BLaER1 treated with 17β-estradiol and CSF1 and Interleukin-3, amounts not matched to agents 10 nM and 100 nM (cell line): Measurements from ENCODE around the gene DIS3L2.

Experiments used
- H3K27ac ChIP-seq, 11 experiments: shearing (Covaris generic); formaldehyde crosslinking; 2 replicates each; pipeline ENCODE4 v1.8.1; 2022
- H3K27me3 ChIP-seq, 11 experiments: shearing (Covaris generic); formaldehyde crosslinking; 2 replicates each; pipeline ENCODE4 v1.8.1; 2022
- H3K36me3 ChIP-seq, 11 experiments: shearing (Covaris generic); formaldehyde crosslinking; 2 replicates each; pipeline ENCODE4 v1.8.1; 2022
- H3K4me1 ChIP-seq, 10 experiments: shearing (Covaris generic); formaldehyde crosslinking; 2 replicates each; pipeline ENCODE4 v1.8.1; 2022
- H3K4me2 ChIP-seq, 11 experiments: shearing (Covaris generic); formaldehyde crosslinking; 2 replicates each; pipeline ENCODE4 v1.8.1; 2022
- H3K4me3 ChIP-seq, 10 experiments: shearing (Covaris generic); formaldehyde crosslinking; 2 replicates each; pipeline ENCODE4 v1.8.1; 2022
- H3K9ac ChIP-seq, 11 experiments: shearing (Covaris generic); formaldehyde crosslinking; 2 replicates each; pipeline ENCODE4 v1.8.1; 2022
- H3K9me3 ChIP-seq, 11 experiments: shearing (Covaris generic); formaldehyde crosslinking; replicated peaks in 1 of 11; 2 replicates each; pipeline ENCODE4 v1.8.1; 2022
- H4K20me1 ChIP-seq, 11 experiments: shearing (Covaris generic); formaldehyde crosslinking; 2 replicates each; pipeline ENCODE4 v1.8.1; 2022
- Cebpa-rat ChIP-seq, 11 experiments: shearing (Covaris generic); IDR thresholded peaks; 2 replicates each; pipeline ENCODE4 v1.8.1; 2022

The DIS3L2 gene

GRCh38 chr2:232129483-232129882 lies 168.0 kb downstream of the DIS3L2 start:
- no peaks in the 10 kb centered on the region for H4K20me1 ChIP-seq
- H3K4me2 ChIP-seq: peak overlapping the region in 5 of 11 experiments; percentile 14 to 40 (median 17); a peak in 7 of 22 replicates
- H3K36me3 ChIP-seq: peaks cover 34 to 52% (median 45%) of the 10 kb centered on the region in 11 experiments
- no peak for TF ChIP-seq Cebpa-rat (IDR thresholded peaks at IDR 0.05)
- H3K27ac ChIP-seq: no peak overlapping the region
- H3K4me1 ChIP-seq: peaks cover 0 to 13% (median 4%) of the 10 kb centered on the region in 10 experiments; a peak in 8 of 20 replicates
- peaks cover 0 to 6% (median 0%) of the 10 kb centered on the region in 11 experiments; a peak in 5 of 22 replicates for H3K9me3 ChIP-seq
- H3K27me3 ChIP-seq: no peaks in the 10 kb centered on the region
- H3K9ac ChIP-seq: no peak overlapping the region
- H3K4me3 ChIP-seq: no peak overlapping the region

DNA sequence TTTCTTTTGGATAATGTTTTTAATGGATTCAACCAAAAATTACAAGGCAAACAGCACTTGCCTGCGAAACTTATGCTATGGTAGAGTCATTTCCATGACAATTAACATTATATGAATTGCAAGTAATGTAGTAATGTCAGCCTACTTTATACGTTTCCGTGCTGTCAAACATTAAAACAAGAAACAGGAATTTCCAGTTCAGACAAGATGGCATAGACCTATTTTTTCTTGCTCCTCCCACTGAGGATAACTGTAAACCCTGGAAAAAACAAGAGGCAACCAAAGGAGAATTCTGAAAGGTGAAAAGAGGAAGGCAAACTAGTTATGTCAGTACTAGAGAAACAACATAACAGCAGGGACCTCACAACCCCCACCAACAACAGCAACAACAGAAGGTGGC lies 170.7 kb downstream of the DIS3L2 start:
- Histone ChIP-seq H3K36me3 (peaks cover 34 to 57% (median 42%) of the 10 kb centered on the region in 11 experiments), H3K27ac (no peak overlapping the region)

GRCh38 chr2:232133078-232133477 lies 171.6 kb downstream of the DIS3L2 start:
- peaks cover 0 to 6% (median 0%) of the 10 kb centered on the region in 11 experiments; a peak in 1 of 22 replicates for H3K9me3 ChIP-seq
- H3K4me3 ChIP-seq: no peak overlapping the region

More for the DNA sequence above, 170.7 kb downstream of the DIS3L2 start:
- Histone ChIP-seq H3K4me2 (no peak overlapping the region), H3K27me3 (no peaks in the 10 kb centered on the region), H3K4me1 (peaks cover 12 to 40% (median 25%) of the 10 kb centered on the region in 10 experiments), H3K9ac (no peak overlapping the region), H3K4me3 (no peak overlapping the region), H3K9me3 (peaks cover 0 to 6% (median 0%) of the 10 kb centered on the region in 11 experiments; a peak in 1 of 22 replicates), H4K20me1 (no peaks in the 10 kb centered on the region)
- TF ChIP-seq Cebpa-rat (IDR thresholded peaks at IDR 0.05): no peak

DNA sequence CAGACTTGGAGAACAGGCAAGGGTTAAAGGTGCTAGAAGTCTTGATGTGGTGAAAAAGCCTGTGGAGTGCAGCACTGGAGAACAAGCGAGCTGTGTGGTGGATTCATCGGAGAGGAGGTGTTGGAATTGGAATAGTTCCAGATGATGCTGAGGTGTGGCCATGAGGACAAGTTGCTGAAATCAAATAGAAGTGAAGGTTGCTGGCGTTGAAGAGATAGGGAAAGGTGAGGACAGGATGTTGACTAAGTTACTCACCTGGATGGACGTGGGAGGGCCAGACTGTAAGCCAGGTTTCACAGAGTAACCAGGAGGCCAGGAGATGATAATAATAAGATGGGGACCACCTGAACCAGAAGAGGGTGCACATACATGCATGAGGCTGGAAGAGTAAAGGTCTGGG lies 173.4 kb downstream of the DIS3L2 start:
- Histone ChIP-seq H3K27ac (no peak overlapping the region), H3K4me3 (no peak overlapping the region)

More at GRCh38 chr2:232133078-232133477, 171.6 kb downstream of the DIS3L2 start:
- no peaks in the 10 kb centered on the region for H4K20me1 ChIP-seq
- no peak overlapping the region for H3K4me2 ChIP-seq
- no peak overlapping the region for H3K27ac ChIP-seq
- TF ChIP-seq Cebpa-rat (IDR thresholded peaks at IDR 0.05): no peak
- no peaks in the 10 kb centered on the region for H3K27me3 ChIP-seq
- H3K9ac ChIP-seq: no peak overlapping the region
- peaks cover 21 to 49% (median 34%) of the 10 kb centered on the region in 10 experiments for H3K4me1 ChIP-seq
- H3K36me3 ChIP-seq: peaks cover 31 to 57% (median 40%) of the 10 kb centered on the region in 11 experiments

GRCh38 chr2:232137356-232138147 lies 176.0 kb downstream of the DIS3L2 start:
- H3K27me3 ChIP-seq: no peaks in the 10 kb centered on the region
- peaks cover 7 to 21% (median 10%) of the 10 kb centered on the region in 11 experiments for H3K36me3 ChIP-seq
- H3K9me3 ChIP-seq: peaks cover 0 to 6% (median 0%) of the 10 kb centered on the region in 11 experiments; a peak in 1 of 22 replicates
- peak overlapping the region in 6 of 11 experiments; percentile 27 to 57 (median 44); a peak in 9 of 22 replicates for H3K9ac ChIP-seq
- no peak overlapping the region for H3K4me3 ChIP-seq
- H3K4me2 ChIP-seq: peak overlapping the region; percentile 53 to 90 (median 75)
- TF ChIP-seq Cebpa-rat (IDR thresholded peaks at IDR 0.05): peak in 2 of 11 experiments; percentile 42 to 56; a peak in 2 of 22 replicates
- peak overlapping the region in 10 of 11 experiments; percentile 27 to 85 (median 68); a peak in 20 of 22 replicates for H3K27ac ChIP-seq
- no peaks in the 10 kb centered on the region for H4K20me1 ChIP-seq
- H3K4me1 ChIP-seq: peaks cover 47 to 75% (median 67%) of the 10 kb centered on the region in 10 experiments

More for the DNA sequence above, 173.4 kb downstream of the DIS3L2 start:
- H3K4me1 ChIP-seq: peaks cover 40 to 63% (median 52%) of the 10 kb centered on the region in 10 experiments
- H3K36me3 ChIP-seq: peaks cover 30 to 44% (median 34%) of the 10 kb centered on the region in 11 experiments
- H3K4me2 ChIP-seq: peak overlapping the region in 6 of 11 experiments; percentile 41 to 87 (median 70); a peak in 11 of 22 replicates
- TF ChIP-seq Cebpa-rat (IDR thresholded peaks at IDR 0.05): no peak
- no peak overlapping the region for H3K9ac ChIP-seq
- H3K27me3 ChIP-seq: no peaks in the 10 kb centered on the region
- no peaks in the 10 kb centered on the region for H4K20me1 ChIP-seq
- peaks cover 0 to 6% (median 0%) of the 10 kb centered on the region in 11 experiments; a peak in 1 of 22 replicates for H3K9me3 ChIP-seq

- Histone ChIP-seq H3K27ac (peak overlapping the region in 9 of 11 experiments; percentile 5 to 85 (median 72); a peak in 18 of 22 replicates), H3K9me3 (no peaks in the 10 kb centered on the region), H3K4me1 (peaks cover 47 to 73% (median 67%) of the 10 kb centered on the region in 10 experiments), H3K27me3 (no peaks in the 10 kb centered on the region), H4K20me1 (no peaks in the 10 kb centered on the region), H3K36me3 (peaks cover 0 to 13% (median 1%) of the 10 kb centered on the region in 11 experiments; a peak in 9 of 22 replicates), H3K4me3 (no peak overlapping the region), H3K9ac (peak overlapping the region in 4 of 11 experiments; percentile 5 to 43 (median 14); a peak in 6 of 22 replicates), H3K4me2 (peak overlapping the region; percentile 55 to 90 (median 85))
- no peak for TF ChIP-seq Cebpa-rat (IDR thresholded peaks at IDR 0.05)
Observed at GRCh38 chr2:232138441-232138840, 176.9 kb downstream of the DIS3L2 start.

GRCh38 chr2:232139171-232139594 lies 177.7 kb downstream of the DIS3L2 start:
- H3K27ac ChIP-seq: peak overlapping the region in 9 of 11 experiments; percentile 5 to 85 (median 72); a peak in 15 of 22 replicates
- H3K4me2 ChIP-seq: peak overlapping the region; percentile 55 to 90 (median 85)
- H4K20me1 ChIP-seq: no peaks in the 10 kb centered on the region
- H3K9ac ChIP-seq: peak overlapping the region in 7 of 11 experiments; percentile 5 to 51 (median 36); a peak in 11 of 22 replicates
- H3K4me1 ChIP-seq: peaks cover 47 to 73% (median 67%) of the 10 kb centered on the region in 10 experiments
- H3K4me3 ChIP-seq: no peak overlapping the region; a peak in 1 of 20 replicates
- no peak for TF ChIP-seq Cebpa-rat (IDR thresholded peaks at IDR 0.05)
- no peaks in the 10 kb centered on the region for H3K27me3 ChIP-seq
- peaks cover 0 to 13% (median 0%) of the 10 kb centered on the region in 11 experiments; a peak in 2 of 22 replicates for H3K36me3 ChIP-seq
- H3K9me3 ChIP-seq: no peaks in the 10 kb centered on the region

DNA sequence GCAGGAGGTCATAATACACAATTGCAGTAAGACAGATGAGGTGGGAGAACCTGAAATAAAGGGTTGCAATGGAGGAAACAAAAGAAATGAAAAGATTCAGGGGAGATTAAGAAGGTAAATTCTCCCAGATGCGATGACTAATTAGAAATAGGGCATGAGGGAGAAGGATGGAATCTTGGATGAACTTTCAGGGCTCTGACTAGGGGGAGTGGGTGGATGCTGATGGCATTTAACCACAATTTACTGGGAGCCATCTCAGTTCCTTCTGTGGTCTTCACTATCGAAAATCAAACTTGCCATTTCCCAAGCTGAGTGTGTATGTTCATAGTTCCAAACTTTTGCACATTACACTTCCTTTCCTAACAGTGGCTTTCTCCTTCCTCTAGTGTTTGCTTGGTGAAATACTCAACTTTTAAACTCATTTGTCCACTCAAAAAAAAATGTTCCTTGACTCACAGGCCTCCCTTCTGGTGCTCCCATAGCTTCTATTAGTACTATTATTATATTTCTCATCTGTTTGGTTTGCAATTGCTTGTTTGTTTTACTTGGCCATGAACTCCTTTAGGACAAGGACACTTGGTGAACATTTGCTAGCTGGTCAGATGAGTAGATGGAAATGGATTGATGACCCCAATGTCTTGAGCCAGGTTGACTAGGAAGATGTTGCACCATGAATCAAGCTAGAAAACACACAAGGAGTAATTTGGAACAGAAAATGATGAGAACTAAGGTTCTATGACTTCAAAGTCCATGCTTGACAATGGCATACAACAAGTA lies 178.5 kb downstream of the DIS3L2 start:
- H4K20me1 ChIP-seq: no peaks in the 10 kb centered on the region
- peak overlapping the region; percentile 55 to 90 (median 85) for H3K4me2 ChIP-seq
- peak overlapping the region in 7 of 11 experiments; percentile 49 to 85 (median 74); a peak in 14 of 22 replicates for H3K27ac ChIP-seq
- peaks cover 45 to 68% (median 64%) of the 10 kb centered on the region in 10 experiments for H3K4me1 ChIP-seq
- TF ChIP-seq Cebpa-rat (IDR thresholded peaks at IDR 0.05): no peak
- H3K27me3 ChIP-seq: no peaks in the 10 kb centered on the region
- H3K9ac ChIP-seq: peak overlapping the region in 3 of 11 experiments; percentile 5 to 51 (median 45); a peak in 4 of 22 replicates
- peaks cover 0 to 13% (median 0%) of the 10 kb centered on the region in 11 experiments; a peak in 4 of 22 replicates for H3K36me3 ChIP-seq
- no peaks in the 10 kb centered on the region for H3K9me3 ChIP-seq
- H3K4me3 ChIP-seq: no peak overlapping the region; a peak in 1 of 20 replicates
